Activated CD8-positive, alpha-beta memory T cell treated with anti-CD3 and anti-CD28 coated beads for 24 hours (primary cell): ENCODE data around the gene C6orf47.

Source experiments
- DNase-seq: peaks from one replicate; pipeline ENCODE4 v3.0.0-alpha.2; 2020

Gene C6orf47

DNA sequence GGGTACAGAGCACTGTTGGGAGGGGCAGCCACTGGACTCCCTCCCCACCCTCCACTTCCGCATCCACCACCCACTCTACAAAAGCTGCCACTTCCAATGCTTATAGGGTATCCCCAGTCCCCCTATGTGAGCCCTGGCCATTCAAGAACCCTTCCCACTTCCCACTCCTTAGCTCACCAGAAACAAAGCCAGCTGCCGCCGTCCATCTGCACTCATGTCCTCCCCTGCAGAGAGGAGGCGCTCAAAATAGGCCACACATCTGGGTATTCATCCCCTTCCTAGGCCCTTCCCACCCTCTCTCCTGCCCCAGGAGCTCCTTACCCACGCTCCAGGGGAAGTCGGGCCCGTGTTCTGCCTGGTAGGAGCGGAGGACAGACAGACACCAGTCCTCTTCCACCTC is 26.7 kb upstream of the C6orf47 start:
- DNase-seq: no peak

DNA sequence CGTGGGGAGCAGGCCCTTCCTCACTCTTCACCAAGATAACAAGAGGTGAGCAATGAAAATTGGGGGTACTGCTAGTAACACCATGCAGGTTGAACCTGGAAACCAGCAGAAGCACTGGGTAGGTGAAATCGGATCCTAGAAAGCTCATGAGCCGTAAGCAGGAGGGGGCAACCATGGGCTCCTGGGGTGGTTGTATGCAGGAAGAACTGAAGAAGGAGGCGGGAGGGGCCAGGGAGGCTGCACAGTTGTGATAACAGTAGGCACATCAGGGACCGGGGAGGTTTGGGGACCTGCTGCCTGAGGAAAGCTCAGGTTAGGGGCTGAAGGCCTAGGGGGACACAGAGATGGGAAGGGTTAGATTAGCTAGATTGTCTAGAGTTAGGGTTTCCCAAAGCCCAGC is 25.9 kb upstream of the C6orf47 start:
- no peak for DNase-seq

DNA sequence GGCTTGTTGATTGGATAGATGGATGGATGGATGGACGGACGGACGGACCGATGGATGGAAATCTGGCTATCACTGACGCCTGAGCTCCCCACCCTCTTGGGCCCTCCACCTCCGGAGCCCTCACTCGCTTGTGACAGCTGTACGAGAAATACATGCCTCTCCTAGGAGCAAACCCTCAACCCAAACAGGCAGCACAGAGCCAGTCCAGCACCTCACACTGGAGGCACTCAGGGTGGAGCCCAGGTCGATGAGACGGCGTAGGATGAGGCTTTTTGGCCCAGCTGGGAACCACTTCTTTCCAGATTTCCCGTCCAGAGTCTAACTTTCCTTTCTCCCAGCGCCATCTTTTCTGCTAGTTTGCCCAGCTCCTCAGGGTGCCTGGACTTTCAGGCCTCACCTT is 23.0 kb upstream of the C6orf47 start:
- DNase-seq: no peak

DNA sequence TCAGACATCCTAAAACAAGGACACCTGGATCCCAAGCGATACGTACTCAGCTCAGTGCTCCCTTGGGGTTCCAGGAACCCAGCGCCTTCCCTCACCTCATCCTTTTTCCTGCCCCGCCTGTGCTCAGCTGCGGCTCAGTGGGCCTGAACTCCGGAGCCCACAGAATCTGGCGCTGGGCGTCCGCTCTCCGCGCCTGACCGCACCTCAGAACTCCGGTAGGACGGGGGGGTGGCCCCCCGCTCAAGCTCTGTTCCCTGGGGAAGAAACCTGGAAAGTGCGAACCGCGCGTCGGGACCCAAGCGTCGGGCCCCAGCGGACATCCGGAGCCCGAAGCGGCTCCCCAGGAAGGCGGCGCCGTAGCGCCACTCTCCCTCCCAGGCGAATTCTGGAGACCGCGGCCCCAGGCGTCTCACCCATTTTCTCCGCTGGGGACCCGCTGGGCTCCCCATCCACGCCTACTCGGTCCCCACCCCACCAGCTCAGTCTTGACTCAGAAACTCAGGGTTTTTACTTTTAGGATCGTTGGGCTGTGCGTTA is 20.6 kb upstream of the C6orf47 start:
- peak; percentile 75 for DNase-seq

DNA sequence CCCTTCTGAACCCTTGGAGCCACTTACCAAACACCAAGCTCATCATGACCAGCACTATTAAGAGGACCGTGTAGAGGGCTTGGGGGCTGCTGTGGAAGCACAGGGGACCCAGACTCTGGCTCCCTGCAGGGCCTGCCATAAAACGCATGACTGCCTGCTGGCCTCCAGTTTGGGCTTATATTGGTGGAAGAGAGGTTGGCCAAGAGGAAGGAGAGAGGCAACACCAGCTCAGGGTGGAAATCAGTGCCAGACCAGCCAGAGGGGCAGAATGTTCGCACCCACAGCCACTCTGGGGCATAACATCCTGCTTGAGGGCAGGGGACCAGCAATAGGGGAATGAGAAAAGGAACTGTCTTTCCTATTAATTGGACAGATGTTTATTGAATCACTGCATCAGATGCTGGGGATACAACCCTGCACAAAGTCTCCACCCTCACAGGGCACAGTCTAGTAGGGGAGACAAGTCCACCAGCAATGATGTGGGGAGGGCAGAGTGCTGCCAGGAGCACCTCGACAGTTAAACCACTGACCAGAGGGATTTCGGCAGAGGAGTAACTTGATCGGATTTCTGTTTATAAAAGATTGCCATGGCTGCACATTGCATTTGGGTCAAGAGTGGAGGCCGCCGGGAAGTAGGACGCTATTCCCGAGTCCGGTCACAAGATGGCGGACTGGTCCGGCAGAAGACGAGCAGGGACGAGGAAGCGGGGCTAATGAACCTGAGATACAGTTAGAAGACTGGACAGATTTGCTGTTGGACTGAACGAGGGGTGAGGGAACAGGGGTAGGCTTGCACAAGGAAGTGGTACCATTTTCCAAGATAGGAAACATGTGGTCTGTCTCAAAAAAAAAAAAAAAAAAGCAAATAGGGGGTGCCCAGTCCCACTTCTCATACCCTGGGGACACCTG is 19.9 kb upstream of the C6orf47 start, which contains the start of gene LY6G5C:
LY6G5C (minus strand) TSS at position 842 of the 909 bp plus-strand sequence; CDS start at position 148, 694 bp downstream.
- DNase-seq: peak; percentile 83

DNA sequence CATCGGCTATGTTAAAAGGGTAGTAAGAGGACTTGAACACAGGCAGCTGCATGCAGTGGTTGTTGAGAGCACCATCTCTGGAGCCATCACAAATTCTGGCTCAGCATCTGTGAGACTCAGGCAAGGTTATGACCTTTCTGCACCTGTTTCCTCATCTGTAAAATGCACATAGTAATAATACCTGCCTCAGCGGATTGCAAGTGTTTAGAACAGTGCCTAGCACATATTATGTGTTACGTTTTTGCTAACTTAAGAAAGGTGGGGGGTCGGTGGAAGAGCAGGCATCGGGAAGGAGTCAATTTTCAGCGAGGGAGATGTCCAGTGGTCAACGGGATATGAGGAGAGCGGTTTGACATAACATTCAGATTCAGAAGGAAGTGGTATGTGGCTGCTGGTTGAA is 17.4 kb upstream of the C6orf47 start:
- no peak for DNase-seq

DNA sequence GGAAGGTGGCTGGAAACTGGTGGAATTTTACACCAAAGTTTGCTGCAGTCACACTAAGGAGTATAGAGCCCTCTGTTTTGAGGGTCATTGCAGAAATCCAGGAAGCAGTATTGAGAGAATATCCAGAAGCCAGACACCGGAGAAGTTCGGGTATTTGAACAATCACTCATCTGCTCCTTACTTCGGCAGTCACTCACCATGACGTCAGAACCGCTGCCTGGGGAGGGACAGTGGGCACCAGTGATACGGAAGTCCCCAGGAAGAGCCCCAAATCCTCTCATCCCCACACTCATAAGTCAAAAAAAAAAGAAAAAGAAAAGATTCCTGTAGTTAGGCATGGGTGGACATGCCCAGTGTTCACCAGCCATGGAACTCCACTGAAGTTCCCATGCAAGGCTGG is 16.3 kb upstream of the C6orf47 start:
- no peak for DNase-seq

- DNase-seq: no peak
These were observed 15.8 kb upstream of the C6orf47 start for GRCh38 chr6:31676322-31676903.

- no peak for DNase-seq
These were observed 9.1 kb upstream of the C6orf47 start, which contains the start of gene LY6G5B for GRCh38 chr6:31669676-31670075. Gene LY6G5B, plus strand, starts transcription at chr6:31669976. Its CDS starts 975 bp downstream, at chr6:31670951.

- no peak for DNase-seq
These were observed 5.9 kb upstream of the C6orf47 start for GRCh38 chr6:31666337-31666965.

- peak; percentile 98 for DNase-seq
These were observed 5.1 kb upstream of the C6orf47 start, which contains the start of gene CSNK2B for GRCh38 chr6:31665501-31666336. Gene CSNK2B, plus strand, starts transcription at chr6:31666080. Its CDS starts 752 bp downstream, at chr6:31666832.

GRCh38 chr6:31664790-31665500 is 4.4 kb upstream of the C6orf47 start, which contains the start of gene GPANK1:
Gene GPANK1, minus strand, starts transcription at chr6:31664997. Its CDS starts 519 bp downstream, at chr6:31664478.
- peak; percentile 90 for DNase-seq

DNA sequence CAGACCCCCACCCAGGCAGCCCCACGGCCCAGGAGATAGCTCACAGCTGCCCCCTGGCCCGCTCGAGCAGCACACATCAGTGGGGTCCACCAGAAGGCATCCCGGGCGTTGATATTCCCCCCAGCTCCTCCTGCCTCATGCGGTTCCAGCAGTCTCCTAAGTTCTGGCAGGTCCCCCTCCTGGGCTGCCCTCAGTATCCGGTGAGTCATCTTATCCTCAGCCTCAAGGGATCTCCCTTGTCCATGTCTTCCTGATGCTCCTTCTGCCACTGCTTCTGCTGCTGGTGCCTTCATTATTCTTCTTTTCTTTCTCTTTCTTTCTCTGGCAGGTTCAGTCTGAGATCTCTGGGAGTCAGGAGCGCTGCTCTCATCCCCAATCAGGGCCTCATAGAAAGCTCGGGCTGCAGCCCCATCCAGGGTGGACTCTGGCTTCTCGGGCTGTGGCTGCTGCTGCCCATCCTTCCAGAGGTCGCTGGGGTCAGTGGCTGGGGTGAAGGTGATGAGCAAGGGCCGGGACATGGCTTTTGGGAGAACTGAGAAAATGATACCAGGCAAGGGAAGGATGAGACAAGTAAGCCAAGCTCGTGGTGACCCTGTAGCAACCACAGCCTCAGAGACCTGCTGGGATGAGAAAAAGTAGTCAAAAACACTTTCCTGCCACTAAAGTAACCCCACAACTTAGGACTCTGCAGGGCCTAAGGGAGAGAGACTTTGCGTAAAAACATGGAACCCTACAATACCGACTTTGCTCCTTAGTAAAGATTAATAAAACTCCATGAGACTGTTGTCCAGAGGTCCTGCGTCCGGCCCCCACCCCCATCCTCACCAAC is 3.6 kb upstream of the C6orf47 start:
- DNase-seq: no peak

- no peak for DNase-seq
These were observed 2.8 kb upstream of the C6orf47 start for GRCh38 chr6:31663126-31663960.

DNA sequence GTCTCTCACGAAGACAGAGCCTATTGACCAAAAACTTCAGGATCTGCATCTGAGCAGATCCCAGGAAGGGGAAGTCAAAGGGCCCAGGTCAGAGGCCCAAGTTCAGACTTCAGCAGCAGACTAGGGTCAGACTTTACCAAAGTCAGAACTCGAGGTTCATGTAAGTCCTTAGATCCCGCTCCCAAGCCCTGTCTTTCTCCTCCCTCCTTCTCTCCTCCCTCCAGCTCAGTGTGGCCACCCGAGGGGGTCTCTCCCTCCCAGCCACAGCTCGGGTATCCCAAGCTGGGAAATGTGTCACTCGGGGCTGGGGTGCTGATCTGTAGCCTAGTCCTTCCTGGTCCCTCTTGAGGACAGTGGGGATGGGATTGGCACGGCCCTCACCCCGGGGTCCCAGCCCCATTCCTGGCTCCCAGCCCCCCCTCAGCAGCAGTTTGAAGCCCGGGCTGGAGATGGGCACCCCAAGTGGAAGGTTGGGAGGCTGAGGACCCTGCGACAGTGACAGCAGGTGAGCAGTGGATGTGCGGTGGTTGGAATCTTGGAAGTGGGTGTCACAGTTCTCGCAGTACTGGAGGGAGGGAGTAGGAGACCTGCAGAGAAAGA is 1.6 kb upstream of the C6orf47 start:
- no peak for DNase-seq

GRCh38 chr6:31661262-31662123 is 915 bp upstream of the C6orf47 start:
- DNase-seq: no peak

- DNase-seq: no peak
These were observed 763 bp downstream of the C6orf47 start for GRCh38 chr6:31659649-31660380.
